OCI-LY1 (cell line): ENCODE results near the gene MARCHF9.

Experiments
- EZH2 ChIP-seq: fragments of 200-600 bp; sonication (generic), shearing (Covaris generic); IDR thresholded peaks from 2 replicates; pipeline ENCODE4 v1.8.0; 2017; ENCODE audit warnings: borderline replicate concordance, mixed run types, mild to moderate bottlenecking, antibody characterized with exemption, low read length, moderate library complexity, mixed read lengths
- TF ChIP-seq, protein P1 (sequence below): fragments of 200-600 bp; sonication (generic), shearing (Covaris generic); IDR thresholded peaks from 2 replicates; pipeline ENCODE4 v1.5.1; 2017; ENCODE audit warnings: mild to moderate bottlenecking, antibody characterized with exemption, low read length, moderate library complexity, mixed read lengths

DNA sequence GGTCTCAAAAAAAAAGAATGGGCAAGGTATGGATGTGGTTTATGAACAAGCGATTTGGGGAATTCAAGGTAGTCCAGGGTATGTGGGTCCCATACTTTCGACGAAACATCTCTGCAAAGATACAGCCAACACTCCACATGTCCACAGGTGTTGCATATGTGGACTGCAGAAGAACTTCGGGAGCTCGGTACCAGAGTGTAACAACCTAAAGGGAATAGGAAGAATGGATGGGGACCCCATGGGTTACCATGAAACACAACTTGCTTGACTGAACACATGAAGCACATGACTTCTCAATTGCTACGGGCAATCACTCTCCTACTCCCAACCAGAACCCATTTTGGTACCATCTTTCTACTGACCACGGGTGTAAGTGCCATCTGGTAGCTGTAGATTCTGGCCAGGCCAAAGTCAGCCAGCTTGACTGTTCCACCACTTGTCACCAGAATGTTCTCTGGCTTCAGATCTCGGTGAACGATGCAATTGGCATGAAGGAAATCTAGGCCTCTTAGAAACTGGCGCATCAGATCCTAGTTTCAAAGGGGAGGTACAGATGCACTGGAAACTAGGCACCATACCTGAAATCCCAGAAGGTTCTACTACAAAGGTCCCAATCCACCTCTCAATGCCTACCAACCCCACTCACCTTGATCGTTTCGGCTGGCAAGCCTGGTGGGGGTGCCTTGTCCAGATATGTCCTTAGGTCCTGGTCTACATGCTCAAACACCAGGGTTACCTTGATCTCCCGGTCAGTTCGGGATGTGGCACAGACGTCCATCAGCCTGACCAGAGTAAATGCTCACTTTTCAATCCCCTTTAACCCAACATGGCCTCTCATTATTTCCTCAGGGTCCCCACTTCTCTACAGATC is 4.1 kb upstream of the MARCHF9 start:
- TF ChIP-seq, protein P1, sequence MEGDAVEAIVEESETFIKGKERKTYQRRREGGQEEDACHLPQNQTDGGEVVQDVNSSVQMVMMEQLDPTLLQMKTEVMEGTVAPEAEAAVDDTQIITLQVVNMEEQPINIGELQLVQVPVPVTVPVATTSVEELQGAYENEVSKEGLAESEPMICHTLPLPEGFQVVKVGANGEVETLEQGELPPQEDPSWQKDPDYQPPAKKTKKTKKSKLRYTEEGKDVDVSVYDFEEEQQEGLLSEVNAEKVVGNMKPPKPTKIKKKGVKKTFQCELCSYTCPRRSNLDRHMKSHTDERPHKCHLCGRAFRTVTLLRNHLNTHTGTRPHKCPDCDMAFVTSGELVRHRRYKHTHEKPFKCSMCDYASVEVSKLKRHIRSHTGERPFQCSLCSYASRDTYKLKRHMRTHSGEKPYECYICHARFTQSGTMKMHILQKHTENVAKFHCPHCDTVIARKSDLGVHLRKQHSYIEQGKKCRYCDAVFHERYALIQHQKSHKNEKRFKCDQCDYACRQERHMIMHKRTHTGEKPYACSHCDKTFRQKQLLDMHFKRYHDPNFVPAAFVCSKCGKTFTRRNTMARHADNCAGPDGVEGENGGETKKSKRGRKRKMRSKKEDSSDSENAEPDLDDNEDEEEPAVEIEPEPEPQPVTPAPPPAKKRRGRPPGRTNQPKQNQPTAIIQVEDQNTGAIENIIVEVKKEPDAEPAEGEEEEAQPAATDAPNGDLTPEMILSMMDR: no peak
- no peak for TF ChIP-seq EZH2
